ENCODE results near the gene BABAM2.

DNA sequence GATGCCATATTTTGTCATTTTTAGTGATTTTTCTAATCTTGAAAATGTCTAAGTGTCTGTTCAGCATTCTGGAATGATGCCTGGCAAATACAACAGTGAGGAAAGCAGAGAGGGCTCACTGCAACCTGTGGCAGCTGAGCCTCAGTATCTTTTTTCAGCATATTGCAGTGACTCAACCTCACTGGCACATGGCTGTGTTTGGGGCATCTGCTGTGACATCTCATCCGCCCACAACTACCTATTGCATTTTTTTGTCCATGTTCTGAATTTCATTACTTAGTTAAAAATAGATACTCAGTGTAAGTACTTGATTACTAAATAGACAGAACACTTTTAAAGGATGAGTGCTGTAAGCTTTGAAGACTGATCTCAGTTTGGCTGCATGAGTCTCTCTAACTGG lies 10.7 kb downstream of the BABAM2 start:
- TF ChIP-seq, protein P1, sequence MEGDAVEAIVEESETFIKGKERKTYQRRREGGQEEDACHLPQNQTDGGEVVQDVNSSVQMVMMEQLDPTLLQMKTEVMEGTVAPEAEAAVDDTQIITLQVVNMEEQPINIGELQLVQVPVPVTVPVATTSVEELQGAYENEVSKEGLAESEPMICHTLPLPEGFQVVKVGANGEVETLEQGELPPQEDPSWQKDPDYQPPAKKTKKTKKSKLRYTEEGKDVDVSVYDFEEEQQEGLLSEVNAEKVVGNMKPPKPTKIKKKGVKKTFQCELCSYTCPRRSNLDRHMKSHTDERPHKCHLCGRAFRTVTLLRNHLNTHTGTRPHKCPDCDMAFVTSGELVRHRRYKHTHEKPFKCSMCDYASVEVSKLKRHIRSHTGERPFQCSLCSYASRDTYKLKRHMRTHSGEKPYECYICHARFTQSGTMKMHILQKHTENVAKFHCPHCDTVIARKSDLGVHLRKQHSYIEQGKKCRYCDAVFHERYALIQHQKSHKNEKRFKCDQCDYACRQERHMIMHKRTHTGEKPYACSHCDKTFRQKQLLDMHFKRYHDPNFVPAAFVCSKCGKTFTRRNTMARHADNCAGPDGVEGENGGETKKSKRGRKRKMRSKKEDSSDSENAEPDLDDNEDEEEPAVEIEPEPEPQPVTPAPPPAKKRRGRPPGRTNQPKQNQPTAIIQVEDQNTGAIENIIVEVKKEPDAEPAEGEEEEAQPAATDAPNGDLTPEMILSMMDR (IDR thresholded peaks at IDR 0.05; ENCODE audit: poor library complexity) = no peak
- TF ChIP-seq EZH2phosphoT487 (IDR thresholded peaks at IDR 0.05; ENCODE audit: low read depth, severe bottlenecking, unreplicated experiment) (no peak), EZH2 (IDR thresholded peaks at IDR 0.05; ENCODE audit: borderline replicate concordance) (no peak)

Measured in hepatocyte (in vitro differentiated cells).